NCI-H82 (cell line): ENCODE results near the gene BICC1.

Source experiments
- DNase-seq: peaks from one replicate; lab custom pipeline; 2025; lab: John Stamatoyannopoulos, UW

The BICC1 gene

GRCh38 chr10:58516119-58516518 is 3.4 kb downstream of the BICC1 start:
- DNase-seq: no peak

GRCh38 chr10:58516671-58517070 is 4.0 kb downstream of the BICC1 start:
- no peak for DNase-seq

- DNase-seq: no peak
Observed at GRCh38 chr10:58517081-58517480, 4.4 kb downstream of the BICC1 start.

GRCh38 chr10:58517491-58518355 is 5.1 kb downstream of the BICC1 start:
- no peak for DNase-seq

GRCh38 chr10:58518775-58519174 is 6.1 kb downstream of the BICC1 start:
- no peak for DNase-seq

GRCh38 chr10:58529077-58529728 is 16.5 kb downstream of the BICC1 start:
- DNase-seq: no peak

- DNase-seq: peak; percentile 76
Observed at GRCh38 chr10:58531084-58531695, 18.5 kb downstream of the BICC1 start.

GRCh38 chr10:58535311-58535710 is 22.6 kb downstream of the BICC1 start:
- DNase-seq: no peak

- no peak for DNase-seq
Observed at GRCh38 chr10:58543141-58543540, 30.5 kb downstream of the BICC1 start.

- DNase-seq: no peak
Observed at GRCh38 chr10:58544135-58544534, 31.5 kb downstream of the BICC1 start.

- DNase-seq: no peak
Observed at GRCh38 chr10:58545427-58545826, 32.8 kb downstream of the BICC1 start.

- no peak for DNase-seq
Observed at GRCh38 chr10:58546137-58546536, 33.5 kb downstream of the BICC1 start.

GRCh38 chr10:58546722-58547445 is 34.2 kb downstream of the BICC1 start:
- DNase-seq: no peak

- no peak for DNase-seq
Observed at GRCh38 chr10:58547963-58548362, 35.3 kb downstream of the BICC1 start.

GRCh38 chr10:58554316-58554715 is 41.6 kb downstream of the BICC1 start:
- no peak for DNase-seq

- no peak for DNase-seq
Observed at GRCh38 chr10:58555170-58555929, 42.7 kb downstream of the BICC1 start.

GRCh38 chr10:58555930-58556311 is 43.2 kb downstream of the BICC1 start:
- DNase-seq: no peak

GRCh38 chr10:58556516-58557165 is 44.0 kb downstream of the BICC1 start:
- no peak for DNase-seq

- DNase-seq: no peak
Observed at GRCh38 chr10:58557714-58558113, 45.0 kb downstream of the BICC1 start.

GRCh38 chr10:58560068-58560467 is 47.4 kb downstream of the BICC1 start:
- no peak for DNase-seq

GRCh38 chr10:58565271-58565670 is 52.6 kb downstream of the BICC1 start:
- peak; percentile 84 for DNase-seq
